ENCODE measurements around the gene ACE2. TPM values are rescaled to one million over a fixed set of nuclear protein-coding genes. Genes with fewer than 3 reads are reported as not detected.

ACE2 gene
- total and polyA plus RNA-seq, 7 donors, result 0.33 to 12.8 (median 4.2) TPM; not detected in 2

DNA sequence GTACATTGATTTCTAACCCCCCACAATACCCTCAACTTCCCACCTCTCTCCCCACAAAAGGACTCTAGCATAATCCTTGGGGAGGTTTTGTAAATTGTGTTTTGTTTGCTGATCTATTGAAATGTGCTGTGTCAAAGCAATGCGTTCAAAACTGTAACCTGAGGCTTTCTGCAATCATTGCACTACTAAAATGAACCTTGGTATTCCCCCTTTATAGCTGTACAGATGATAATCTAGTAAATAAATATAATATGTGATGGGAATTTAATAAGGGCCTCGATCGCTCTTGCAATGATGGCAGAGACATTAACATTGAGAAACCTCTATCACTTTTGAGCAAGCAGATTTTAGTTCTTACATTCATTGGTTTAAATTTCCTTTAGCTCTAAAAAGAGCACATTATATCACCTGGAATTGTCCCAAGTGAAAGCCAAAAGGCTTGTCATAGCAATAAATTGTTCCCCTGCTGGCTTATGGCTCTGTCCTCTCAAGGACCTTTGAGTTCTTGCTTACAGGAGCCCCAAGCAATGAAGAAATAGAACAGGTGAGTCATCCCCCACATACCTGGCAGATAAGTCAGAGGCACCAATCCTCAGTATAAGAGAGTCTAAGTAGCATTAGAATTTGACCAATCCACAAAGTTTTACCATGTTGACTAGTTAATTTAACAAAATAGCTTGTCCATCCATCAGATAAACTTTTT lies 18.4 kb upstream of the ACE2 start:
- H3K4me3 ChIP-seq, result no peak overlapping the region
- WGBS, 2 donors, result 18 to 59% methylated on average over 3 of the region's 3 CpGs
- no peaks in the 10 kb centered on the region for H3K9me3 ChIP-seq
- H3K36me3 ChIP-seq, result no peaks in the 10 kb centered on the region
- no peaks in the 10 kb centered on the region for H3K4me1 ChIP-seq
- TF ChIP-seq POLR2AphosphoS5 (IDR thresholded peaks at IDR 0.05) (no peak), EP300 (IDR thresholded peaks at IDR 0.05) (no peak), POLR2A (IDR thresholded peaks at IDR 0.05) (no peak)
- TF ChIP-seq, protein P1, sequence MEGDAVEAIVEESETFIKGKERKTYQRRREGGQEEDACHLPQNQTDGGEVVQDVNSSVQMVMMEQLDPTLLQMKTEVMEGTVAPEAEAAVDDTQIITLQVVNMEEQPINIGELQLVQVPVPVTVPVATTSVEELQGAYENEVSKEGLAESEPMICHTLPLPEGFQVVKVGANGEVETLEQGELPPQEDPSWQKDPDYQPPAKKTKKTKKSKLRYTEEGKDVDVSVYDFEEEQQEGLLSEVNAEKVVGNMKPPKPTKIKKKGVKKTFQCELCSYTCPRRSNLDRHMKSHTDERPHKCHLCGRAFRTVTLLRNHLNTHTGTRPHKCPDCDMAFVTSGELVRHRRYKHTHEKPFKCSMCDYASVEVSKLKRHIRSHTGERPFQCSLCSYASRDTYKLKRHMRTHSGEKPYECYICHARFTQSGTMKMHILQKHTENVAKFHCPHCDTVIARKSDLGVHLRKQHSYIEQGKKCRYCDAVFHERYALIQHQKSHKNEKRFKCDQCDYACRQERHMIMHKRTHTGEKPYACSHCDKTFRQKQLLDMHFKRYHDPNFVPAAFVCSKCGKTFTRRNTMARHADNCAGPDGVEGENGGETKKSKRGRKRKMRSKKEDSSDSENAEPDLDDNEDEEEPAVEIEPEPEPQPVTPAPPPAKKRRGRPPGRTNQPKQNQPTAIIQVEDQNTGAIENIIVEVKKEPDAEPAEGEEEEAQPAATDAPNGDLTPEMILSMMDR (IDR thresholded peaks at IDR 0.05), result no peak
- H3K27me3 ChIP-seq, result peaks cover 0 to 4% (median 0%) of the 10 kb centered on the region in 3 donors
- DNase-seq, result no peak
- intact Hi-C loops (cut with DNase I), result no loop called here
- H3K27ac ChIP-seq, result no peak overlapping the region

DNA sequence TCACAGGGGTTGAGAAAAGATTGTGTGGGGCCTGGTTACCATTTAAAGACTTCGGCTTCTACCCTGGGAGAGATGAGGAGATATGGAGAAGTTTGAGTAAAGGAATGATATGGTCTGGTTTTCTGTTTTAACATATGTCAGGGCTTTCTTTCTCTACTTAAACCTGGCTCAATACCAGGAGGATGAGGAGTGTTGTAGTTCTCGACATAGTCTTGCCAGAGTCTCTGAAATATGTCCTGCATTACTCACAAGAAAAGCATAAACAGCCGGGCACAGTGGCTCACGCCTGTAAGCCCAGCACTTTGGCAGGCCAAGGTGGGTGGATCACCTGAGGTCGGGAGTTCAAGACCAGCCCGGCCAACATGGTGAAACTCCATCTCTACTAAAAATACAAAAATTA lies 16.4 kb upstream of the ACE2 start:
- no peak for DNase-seq
- Histone ChIP-seq H3K36me3 (no peaks in the 10 kb centered on the region), H3K4me3 (no peak overlapping the region), H3K27ac (no peak overlapping the region), H3K4me1 (no peaks in the 10 kb centered on the region), H3K9me3 (no peaks in the 10 kb centered on the region), H3K27me3 (peaks cover 0 to 4% (median 0%) of the 10 kb centered on the region in 3 donors)
- intact Hi-C loops (cut with DNase I), result no loop called here
- TF ChIP-seq, protein P1 (IDR thresholded peaks at IDR 0.05), result no peak
- TF ChIP-seq EP300 (IDR thresholded peaks at IDR 0.05), result no peak
- 91% methylated on average over 6 of the region's 6 CpGs for WGBS, 2 donors

DNA sequence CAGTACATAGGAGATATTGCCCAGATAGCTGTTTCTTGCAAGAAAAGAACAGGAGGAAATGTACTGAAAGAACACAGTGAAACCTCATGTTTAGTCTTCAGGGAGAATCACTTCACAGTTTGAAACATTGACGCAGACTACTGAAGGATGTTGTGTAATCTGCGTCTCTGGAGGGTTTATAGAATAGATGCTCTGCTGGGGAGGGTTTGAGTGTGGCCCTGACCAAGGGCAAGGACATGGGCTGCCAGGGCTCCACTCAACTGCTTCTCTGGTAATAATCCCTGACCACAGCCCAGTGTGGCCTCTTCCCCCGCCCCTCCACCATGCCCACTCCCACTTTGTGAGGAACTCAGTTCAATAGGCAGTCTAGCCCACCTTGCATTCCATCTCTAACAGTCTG lies 15.8 kb upstream of the ACE2 start:
- WGBS, 2 donors, result 89 to 92% methylated on average over 3 of the region's 3 CpGs
- DNase-seq, result no peak
- TF ChIP-seq POLR2AphosphoS5 (IDR thresholded peaks at IDR 0.05) (no peak), EP300 (IDR thresholded peaks at IDR 0.05) (no peak), POLR2A (IDR thresholded peaks at IDR 0.05) (no peak)
- TF ChIP-seq, protein P1 (IDR thresholded peaks at IDR 0.05), result no peak

DNA sequence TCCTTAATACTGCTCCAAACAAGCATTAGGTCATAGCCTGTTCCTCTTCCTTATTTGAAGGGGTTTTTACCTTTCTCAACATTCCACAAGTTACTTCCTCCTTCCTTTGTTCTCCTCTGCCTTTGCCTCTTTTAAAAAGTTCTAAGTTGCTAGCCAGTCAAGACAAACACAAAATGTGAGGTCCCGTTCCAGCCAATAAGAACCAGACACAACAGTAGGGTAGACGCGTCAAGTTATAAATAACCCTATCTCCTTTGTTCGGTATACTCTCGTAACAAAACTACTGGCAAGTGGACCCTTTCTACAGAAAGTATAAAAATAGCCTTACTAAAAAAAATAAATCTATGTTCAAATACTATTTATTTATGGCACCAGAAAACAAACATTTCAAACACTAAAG lies 6.3 kb upstream of the ACE2 start:
- H3K4me3 ChIP-seq, result no peak overlapping the region
- 47 to 75% methylated on average over 5 of the region's 5 CpGs for WGBS, 2 donors
- TF ChIP-seq POLR2AphosphoS5 (IDR thresholded peaks at IDR 0.05) (no peak), EP300 (IDR thresholded peaks at IDR 0.05) (no peak), POLR2A (IDR thresholded peaks at IDR 0.05) (no peak)
- TF ChIP-seq, protein P1 (IDR thresholded peaks at IDR 0.05), result no peak
- intact Hi-C loops (cut with DNase I), result no loop called here
- H3K9me3 ChIP-seq, result no peaks in the 10 kb centered on the region
- no peaks in the 10 kb centered on the region for H3K36me3 ChIP-seq
- DNase-seq, result no peak
- no peaks in the 10 kb centered on the region for H3K27me3 ChIP-seq
- H3K27ac ChIP-seq, result no peak overlapping the region
- no peaks in the 10 kb centered on the region for H3K4me1 ChIP-seq

More for the DNA sequence above, 15.8 kb upstream of the ACE2 start:
- intact Hi-C loops (cut with DNase I), result no loop called here
- H3K9me3 ChIP-seq, result no peaks in the 10 kb centered on the region
- peaks cover 0 to under 1% (median 0%) of the 10 kb centered on the region in 3 donors for H3K27me3 ChIP-seq
- no peak overlapping the region for H3K27ac ChIP-seq
- no peak overlapping the region for H3K4me3 ChIP-seq
- H3K4me1 ChIP-seq, result no peaks in the 10 kb centered on the region
- no peaks in the 10 kb centered on the region for H3K36me3 ChIP-seq

DNA sequence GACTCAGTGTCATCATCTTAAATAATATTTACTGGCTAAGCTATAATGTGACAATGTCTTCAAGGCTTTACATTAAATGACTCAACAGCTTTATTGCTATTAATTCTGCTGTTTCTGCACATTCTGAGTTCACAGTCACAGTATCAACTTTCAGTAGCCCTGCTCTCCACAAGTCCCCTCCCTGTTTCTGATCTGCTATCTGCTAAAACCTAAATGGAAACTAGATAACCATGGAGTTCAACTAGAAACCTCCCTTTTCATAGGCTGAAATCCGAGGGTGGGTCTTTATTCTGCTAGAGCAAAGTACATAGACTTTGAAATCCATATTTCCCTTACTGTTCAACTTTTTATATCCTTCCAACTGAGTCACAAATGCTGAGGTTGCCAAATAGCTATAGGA lies 5.4 kb upstream of the ACE2 start:
- H3K9me3 ChIP-seq, result no peaks in the 10 kb centered on the region
- intact Hi-C loops (cut with DNase I), result no loop called here
- no peaks in the 10 kb centered on the region for H3K36me3 ChIP-seq
- no peak for DNase-seq
- no peak overlapping the region for H3K27ac ChIP-seq
- H3K27me3 ChIP-seq, result no peaks in the 10 kb centered on the region
- 12 to 64% methylated on average over 1 of the region's 1 CpG for WGBS, 2 donors
- H3K4me1 ChIP-seq, result no peaks in the 10 kb centered on the region
- no peak for TF ChIP-seq EP300 (IDR thresholded peaks at IDR 0.05)
- TF ChIP-seq, protein P1 (IDR thresholded peaks at IDR 0.05), result no peak
- TF ChIP-seq POLR2AphosphoS5 (IDR thresholded peaks at IDR 0.05), result no peak
- TF ChIP-seq POLR2A (IDR thresholded peaks at IDR 0.05), result no peak
- H3K4me3 ChIP-seq, result no peak overlapping the region
